RWPE2 (cell line): ENCODE results near the gene SLC3A2.

Experiments
- ATAC-seq: fragments of 200-7000 bp; cut with Tn5 transposase; 3 replicates; pipeline ENCODE4 v1.9.1; 2021; ENCODE audit warnings: low read depth
- DNase-seq: peaks from one replicate; pipeline ENCODE4 v3.0.0-alpha.2; 2020; ENCODE audit warnings: low spot score
- H3K27ac ChIP-seq: fragments of 450-650 bp; 2 replicates; pipeline ENCODE4 v1.5.1; 2017; ENCODE audit warnings: mild to moderate bottlenecking; ENCODE audit not compliant: poor library complexity, severe bottlenecking
- H3K27me3 ChIP-seq: fragments of 250-450 bp; sonication (Bioruptor Pico); 2 replicates; pipeline ENCODE4 v1.5.1; 2021; ENCODE audit warnings: mild to moderate bottlenecking, moderate library complexity; ENCODE audit not compliant: insufficient read depth, poor library complexity, severe bottlenecking
- H3K36me3 ChIP-seq: fragments of 250-450 bp; sonication (Bioruptor Pico); 2 replicates; pipeline ENCODE4 v1.5.1; 2020; ENCODE audit warnings: low read depth, mild to moderate bottlenecking, moderate library complexity
- H3K4me1 ChIP-seq: fragments of 250-450 bp; sonication (Bioruptor Pico); 2 replicates; pipeline ENCODE4 v1.5.1; 2021; ENCODE audit warnings: mild to moderate bottlenecking, moderate library complexity; ENCODE audit not compliant: insufficient read depth, poor library complexity, severe bottlenecking
- H3K4me3 ChIP-seq: fragments of 250-450 bp; sonication (Bioruptor Pico); 2 replicates; pipeline ENCODE4 v1.5.1; 2021; ENCODE audit warnings: mild to moderate bottlenecking, moderate library complexity; ENCODE audit not compliant: severe bottlenecking
- H3K9me3 ChIP-seq: fragments of 250-450 bp; sonication (Bioruptor Pico); 2 replicates; pipeline ENCODE4 v1.5.1; 2021; ENCODE audit warnings: mild to moderate bottlenecking, moderate library complexity; ENCODE audit not compliant: severe bottlenecking
- TF ChIP-seq, protein P1 (sequence below): fragments of 450-650 bp; IDR thresholded peaks from one replicate; pipeline ENCODE4 v1.5.1; 2017; ENCODE audit warnings: mild to moderate bottlenecking, moderate library complexity; ENCODE audit not compliant: poor library complexity, severe bottlenecking

Gene SLC3A2

DNA sequence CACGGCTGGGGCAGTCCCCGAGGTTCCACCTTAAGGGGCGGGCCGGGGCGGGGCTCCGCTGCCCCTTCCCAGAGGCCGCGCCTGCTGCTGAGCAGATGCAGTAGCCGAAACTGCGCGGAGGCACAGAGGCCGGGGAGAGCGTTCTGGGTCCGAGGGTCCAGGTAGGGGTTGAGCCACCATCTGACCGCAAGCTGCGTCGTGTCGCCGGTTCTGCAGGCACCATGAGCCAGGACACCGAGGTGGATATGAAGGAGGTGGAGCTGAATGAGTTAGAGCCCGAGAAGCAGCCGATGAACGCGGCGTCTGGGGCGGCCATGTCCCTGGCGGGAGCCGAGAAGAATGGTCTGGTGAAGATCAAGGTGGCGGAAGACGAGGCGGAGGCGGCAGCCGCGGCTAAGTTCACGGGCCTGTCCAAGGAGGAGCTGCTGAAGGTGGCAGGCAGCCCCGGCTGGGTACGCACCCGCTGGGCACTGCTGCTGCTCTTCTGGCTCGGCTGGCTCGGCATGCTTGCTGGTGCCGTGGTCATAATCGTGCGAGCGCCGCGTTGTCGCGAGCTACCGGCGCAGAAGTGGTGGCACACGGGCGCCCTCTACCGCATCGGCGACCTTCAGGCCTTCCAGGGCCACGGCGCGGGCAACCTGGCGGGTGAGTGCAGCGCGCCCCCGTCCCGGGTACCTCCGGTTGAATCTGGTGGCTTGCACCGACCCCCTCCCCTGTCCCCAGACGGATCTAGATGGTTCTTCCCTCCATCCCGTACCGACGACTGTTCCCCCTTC lies at the start of gene SLC3A2:
SLC3A2 (plus strand) TSS at position 94 of the 776 bp plus-strand sequence; CDS start at position 222, 128 bp downstream.
- Histone ChIP-seq H3K36me3 (peaks cover 71% of the 10 kb centered on the region), H3K4me3 (peak within 1 kb of the TSS; percentile 66), H3K27ac (peak within 1 kb of the TSS; percentile 92), H3K4me1 (peaks cover 24% of the 10 kb centered on the region), H3K27me3 (no peaks in the 10 kb centered on the region), H3K9me3 (no peaks in the 10 kb centered on the region)
- TF ChIP-seq, protein P1, sequence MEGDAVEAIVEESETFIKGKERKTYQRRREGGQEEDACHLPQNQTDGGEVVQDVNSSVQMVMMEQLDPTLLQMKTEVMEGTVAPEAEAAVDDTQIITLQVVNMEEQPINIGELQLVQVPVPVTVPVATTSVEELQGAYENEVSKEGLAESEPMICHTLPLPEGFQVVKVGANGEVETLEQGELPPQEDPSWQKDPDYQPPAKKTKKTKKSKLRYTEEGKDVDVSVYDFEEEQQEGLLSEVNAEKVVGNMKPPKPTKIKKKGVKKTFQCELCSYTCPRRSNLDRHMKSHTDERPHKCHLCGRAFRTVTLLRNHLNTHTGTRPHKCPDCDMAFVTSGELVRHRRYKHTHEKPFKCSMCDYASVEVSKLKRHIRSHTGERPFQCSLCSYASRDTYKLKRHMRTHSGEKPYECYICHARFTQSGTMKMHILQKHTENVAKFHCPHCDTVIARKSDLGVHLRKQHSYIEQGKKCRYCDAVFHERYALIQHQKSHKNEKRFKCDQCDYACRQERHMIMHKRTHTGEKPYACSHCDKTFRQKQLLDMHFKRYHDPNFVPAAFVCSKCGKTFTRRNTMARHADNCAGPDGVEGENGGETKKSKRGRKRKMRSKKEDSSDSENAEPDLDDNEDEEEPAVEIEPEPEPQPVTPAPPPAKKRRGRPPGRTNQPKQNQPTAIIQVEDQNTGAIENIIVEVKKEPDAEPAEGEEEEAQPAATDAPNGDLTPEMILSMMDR = peak; percentile 83
- peak; percentile 90 for DNase-seq
- ATAC-seq = peak; percentile 88

GRCh38 chr11:62830904-62831519 lies 49.7 kb upstream of the SLC3A2 start:
- DNase-seq (no peak), ATAC-seq (no peak)
- H3K4me1 ChIP-seq = peaks cover 4% of the 10 kb centered on the region

DNA sequence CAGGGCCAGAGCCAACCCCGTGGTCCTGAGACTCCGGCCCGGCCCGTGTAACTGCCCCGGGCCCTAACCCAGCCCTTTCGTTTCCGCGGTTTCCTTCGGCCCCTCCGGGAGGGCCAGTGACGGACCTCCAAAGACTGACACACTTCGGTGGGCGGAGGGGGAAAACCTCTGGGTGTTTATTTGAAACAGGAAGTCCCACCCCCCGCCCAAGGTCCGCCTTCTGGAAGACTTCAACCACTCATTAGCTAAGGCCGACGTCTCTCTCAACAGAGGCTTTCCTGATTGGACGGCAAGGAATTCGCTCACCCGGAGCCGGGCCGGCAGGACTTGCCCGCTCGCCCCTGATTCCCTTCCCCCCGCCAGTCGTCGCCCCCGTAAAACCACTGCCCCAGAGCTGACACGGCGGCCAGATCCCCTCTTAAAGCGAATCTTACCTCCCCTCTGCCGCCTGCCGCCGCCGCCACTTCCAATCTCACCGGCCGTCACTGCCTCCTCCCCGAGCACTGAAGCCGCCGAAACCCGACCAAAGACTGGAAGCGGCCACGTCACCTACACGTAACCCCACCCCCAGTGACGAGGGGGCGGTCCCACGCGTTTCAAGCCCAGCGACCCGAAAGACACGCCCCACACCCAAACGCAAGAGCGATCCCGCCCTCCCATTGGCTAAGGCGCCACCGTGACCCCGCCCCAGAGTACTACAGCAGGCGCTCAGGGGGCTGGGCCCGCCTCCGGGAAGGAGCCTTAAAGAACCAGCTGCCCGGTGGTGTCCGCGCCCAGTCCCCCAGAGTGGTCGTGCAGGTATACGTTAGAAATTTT lies 49.0 kb upstream of the SLC3A2 start, which contains the start of gene STX5:
STX5 (minus strand) TSS at position 532 of the 816 bp plus-strand sequence. CDS start 808 bp downstream, outside the sequence.
- DNase-seq (peak; percentile 98), ATAC-seq (peak; percentile 89)
- Histone ChIP-seq H3K27ac (peak within 1 kb of the TSS; percentile 50), H3K4me3 (peak within 1 kb of the TSS; percentile 84), H3K27me3 (no peaks in the 10 kb centered on the region), H3K36me3 (peaks cover 57% of the 10 kb centered on the region), H3K9me3 (no peaks in the 10 kb centered on the region), H3K4me1 (peaks cover 4% of the 10 kb centered on the region)
- TF ChIP-seq, protein P1 = no peak

More at GRCh38 chr11:62830904-62831519, 49.7 kb upstream of the SLC3A2 start:
- TF ChIP-seq, protein P1 = no peak
- Histone ChIP-seq H3K27me3 (no peaks in the 10 kb centered on the region), H3K9me3 (no peaks in the 10 kb centered on the region), H3K27ac (peak overlapping the region; percentile 50), H3K36me3 (peaks cover 57% of the 10 kb centered on the region), H3K4me3 (peak overlapping the region; percentile 84)

GRCh38 chr11:62832336-62833234 lies 48.1 kb upstream of the SLC3A2 start, which contains the start of gene TEX54:
Gene TEX54 (minus strand): TSS chr11:62832841.
- DNase-seq (no peak), ATAC-seq (peak; percentile 31)
- Histone ChIP-seq H3K27ac (peak within 1 kb of the TSS; percentile 50), H3K4me3 (peak within 1 kb of the TSS; percentile 84), H3K9me3 (no peaks in the 10 kb centered on the region), H3K36me3 (peaks cover 54% of the 10 kb centered on the region), H3K4me1 (peaks cover 4% of the 10 kb centered on the region), H3K27me3 (no peaks in the 10 kb centered on the region)
- TF ChIP-seq, protein P1 = no peak
